HG02884 (cell line): ENCODE measurements around the gene MLLT3.

Experiments used
- ATAC-seq: cut with Tn5 transposase; IDR thresholded peaks from one replicate; pipeline ENCODE4 v1.9.1; 2021; ENCODE audit warnings: mild to moderate bottlenecking, moderate library complexity; ENCODE audit not compliant: unreplicated experiment

MLLT3 gene

GRCh38 chr9:20559231-20559890 lies 62.9 kb downstream of the MLLT3 start:
- ATAC-seq = no peak

DNA sequence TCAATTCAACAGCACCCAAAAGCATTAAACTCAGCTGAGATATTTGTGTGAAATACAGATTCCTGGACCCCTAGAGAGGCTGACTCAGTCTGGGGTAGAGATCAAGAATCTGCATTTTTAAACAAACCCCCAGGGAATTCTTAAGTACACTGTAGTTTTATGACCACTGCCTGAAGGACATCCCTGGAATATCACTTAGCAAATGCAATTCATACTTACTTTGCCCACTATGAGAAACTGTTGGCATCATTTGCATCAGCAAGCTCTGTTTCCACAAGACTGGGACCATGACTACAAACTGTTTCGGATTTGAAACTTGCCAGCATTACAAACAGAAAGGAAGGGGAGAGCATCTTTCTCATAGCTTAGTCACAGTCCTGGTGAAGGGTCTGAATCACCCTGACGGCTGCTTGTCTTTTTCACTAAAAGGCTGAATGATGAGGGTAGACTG lies 63.7 kb downstream of the MLLT3 start:
- ATAC-seq = no peak

DNA sequence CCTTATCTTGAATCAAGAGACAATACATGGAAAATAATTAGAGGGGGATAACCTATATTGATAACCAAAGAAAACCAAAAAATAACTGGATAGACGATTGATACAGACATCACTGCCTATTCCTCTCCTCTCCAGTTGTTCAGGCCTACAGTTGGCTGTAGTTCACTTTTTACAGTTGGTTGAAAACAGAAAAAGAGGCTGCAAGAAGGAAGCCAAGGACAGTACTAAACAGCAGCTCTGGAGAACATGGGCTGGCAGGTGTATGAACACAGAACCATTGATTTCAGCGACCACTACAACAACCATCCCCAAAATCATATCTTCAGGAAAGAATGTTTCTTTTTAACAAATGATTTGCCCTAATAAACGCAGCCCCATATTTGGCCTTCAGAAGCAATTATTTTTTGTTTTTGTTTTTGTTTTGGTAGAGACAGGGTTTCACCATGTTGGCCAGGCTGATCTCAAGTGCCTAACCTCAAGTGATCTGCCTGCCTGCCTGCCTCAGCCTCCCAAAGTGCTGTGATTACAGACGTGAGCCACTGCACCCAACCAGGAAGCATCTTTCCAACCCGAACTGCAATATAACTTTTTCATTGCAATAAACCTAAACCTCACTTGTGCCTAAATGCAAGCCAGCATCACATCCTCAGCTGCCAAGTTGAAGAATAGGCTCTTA lies 64.3 kb downstream of the MLLT3 start:
- no peak for ATAC-seq

GRCh38 chr9:20557285-20557684 lies 65.0 kb downstream of the MLLT3 start:
- no peak for ATAC-seq

- ATAC-seq = no peak
Measured at GRCh38 chr9:20553558-20554149, 68.6 kb downstream of the MLLT3 start.

- ATAC-seq = peak; percentile 38
Measured at GRCh38 chr9:20552874-20553557, 69.3 kb downstream of the MLLT3 start.

DNA sequence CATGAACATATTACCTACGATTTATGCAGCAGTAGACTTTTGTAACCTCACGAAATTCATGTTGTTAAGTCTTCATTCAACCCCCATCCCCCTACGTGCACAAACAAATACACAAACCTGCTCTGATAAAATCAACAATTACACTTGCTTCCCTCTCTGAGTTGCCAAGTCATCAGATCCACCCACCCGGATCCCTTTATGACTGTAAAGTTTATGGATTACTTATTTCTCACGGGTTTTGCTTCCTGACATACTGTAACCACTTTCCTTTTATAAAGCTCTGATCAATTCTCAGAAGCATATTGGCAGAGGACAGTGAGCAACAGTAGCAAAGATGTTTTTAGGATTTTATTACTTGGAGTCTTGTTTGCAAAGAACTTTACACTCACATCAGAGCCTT lies 70.5 kb downstream of the MLLT3 start:
- ATAC-seq = no peak

- no peak for ATAC-seq
Measured at GRCh38 chr9:20551236-20551635, 71.1 kb downstream of the MLLT3 start.

- ATAC-seq = no peak
Measured at GRCh38 chr9:20550326-20550725, 72.0 kb downstream of the MLLT3 start.

- ATAC-seq = no peak
Measured at GRCh38 chr9:20549053-20549452, 73.2 kb downstream of the MLLT3 start.

GRCh38 chr9:20545023-20545622 lies 77.2 kb downstream of the MLLT3 start:
- ATAC-seq = no peak

- no peak for ATAC-seq
Measured at GRCh38 chr9:20540169-20540863, 82.0 kb downstream of the MLLT3 start.

GRCh38 chr9:20538956-20539355 lies 83.3 kb downstream of the MLLT3 start:
- ATAC-seq = no peak

DNA sequence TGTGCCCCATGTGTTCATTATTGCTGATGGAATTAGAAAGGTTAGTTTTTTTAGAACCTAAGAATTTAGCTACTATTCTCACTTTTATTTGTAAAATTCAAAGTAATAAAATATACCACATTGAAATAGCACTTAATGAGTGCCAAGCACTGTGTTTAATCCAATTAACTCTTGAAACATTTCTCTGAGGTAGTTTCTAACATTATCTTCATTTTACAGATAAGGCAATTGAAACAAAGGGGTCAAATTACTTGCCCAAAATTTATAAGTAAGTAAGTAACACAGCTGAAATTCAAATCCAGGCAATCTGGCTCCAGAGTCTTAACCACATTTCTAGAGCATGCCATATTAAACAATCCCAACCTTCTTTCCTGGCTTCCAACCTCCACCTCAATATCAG lies 84.2 kb downstream of the MLLT3 start:
- ATAC-seq = no peak

GRCh38 chr9:20537294-20537693 lies 85.0 kb downstream of the MLLT3 start:
- no peak for ATAC-seq

- no peak for ATAC-seq
Measured at GRCh38 chr9:20532584-20532983, 89.7 kb downstream of the MLLT3 start.

- no peak for ATAC-seq
Measured at GRCh38 chr9:20529837-20530236, 92.5 kb downstream of the MLLT3 start.

GRCh38 chr9:20528253-20528652 lies 94.0 kb downstream of the MLLT3 start:
- no peak for ATAC-seq

GRCh38 chr9:20526500-20527319 lies 95.6 kb downstream of the MLLT3 start:
- peak; percentile 78 for ATAC-seq

DNA sequence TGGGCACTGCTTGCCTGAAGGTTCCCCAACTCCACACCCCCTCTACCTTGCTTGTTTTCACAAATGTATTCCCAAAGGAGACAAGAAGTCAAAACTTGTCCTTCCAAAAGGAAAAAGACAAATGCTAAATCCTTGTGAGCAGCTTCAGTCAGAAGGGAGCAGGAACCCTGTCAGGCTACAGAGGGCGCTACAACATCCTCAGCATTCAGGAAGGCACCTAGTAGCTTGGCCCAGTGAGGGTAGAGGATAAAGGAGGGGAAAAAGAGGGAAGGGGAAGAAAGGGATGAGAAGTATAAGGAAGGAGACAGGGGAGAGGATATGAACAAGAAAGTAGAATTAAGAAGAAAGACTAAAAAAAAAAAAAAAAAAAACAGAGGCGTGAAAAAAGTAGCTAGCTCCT lies 97.5 kb downstream of the MLLT3 start:
- no peak for ATAC-seq
